K562 (cell line): Measurements from ENCODE around the gene ARRB2. TPM values are rescaled to one million over a fixed set of nuclear protein-coding genes. Genes with fewer than 3 reads are reported as not detected.

Experiments
- COPS2 ChIP-seq: fragments of 450-650 bp; conservative IDR thresholded peaks from 2 replicates; pipeline ENCODE4 v1.6.1; 2016; ENCODE audit warnings: mild to moderate bottlenecking, moderate library complexity
- EP400 ChIP-seq: fragments of 450-650 bp; IDR thresholded peaks from 2 replicates; pipeline ENCODE4 v1.6.1; 2017; ENCODE audit warnings: antibody characterized with exemption, mild to moderate bottlenecking, moderate library complexity
- GTF2F1 ChIP-seq: IDR thresholded peaks from 2 replicates; pipeline ENCODE4 v1.6.1; 2011; ENCODE audit warnings: low read depth, low read length, improper control_type of control experiment
- RFX1 ChIP-seq: fragments of 450-650 bp; IDR thresholded peaks from 2 replicates; pipeline ENCODE4 v1.6.1; 2016; ENCODE audit warnings: mild to moderate bottlenecking, moderate library complexity
- SMAD1 ChIP-seq: fragments of 150-350 bp; IDR thresholded peaks from 2 replicates; pipeline ENCODE4 v1.6.1; 2014; ENCODE audit warnings: low read length, low read depth; ENCODE audit not compliant: partially characterized antibody
- SRF ChIP-seq, 2 experiments: fragments of 250-450, 450-650 bp in 1 of 2; sonication (Bioruptor Pico) in 1 of 2; sonication (generic) in 1 of 2; formaldehyde crosslinking; IDR thresholded peaks; 2 replicates each; pipeline versions ENCODE4 v1.5.0 to v1.5.1; 2020 to 2022; ENCODE audit warnings: mild to moderate bottlenecking in 1 of 2, missing genetic modification reagents in 1 of 2
- ZKSCAN1 ChIP-seq: fragments of 150-350 bp; IDR thresholded peaks from 2 replicates; pipeline ENCODE4 v1.6.1; 2016; ENCODE audit warnings: low read depth, low read length
- polyA plus RNA-seq, 8 experiments: library from polyadenylated mRNA; depleted of rRNA in 4 of 8; stranded (reverse) in 5 of 8; unstranded in 3 of 8; fragments of >200 nt; fragmentation: Nextera tagmentation in 2 of 8; fragmentation: Illumina TruSeq in 1 of 8; extraction: Ambion mirVana in 2 of 8; extraction: Trizol in 1 of 8; gene quantifications; 2 replicates each; pipeline versions ENCODE4 v1.2.1 to v1.2.3, GENCODE V29; 2011 to 2014; ENCODE audit warnings: inconsistent platforms in 1 of 8, missing spikeins in 1 of 8
- total RNA-seq, 7 experiments: library from RNA; depleted of rRNA in 6 of 7; stranded (reverse); fragments of >200 nt in 6 of 7; fragmentation: Illumina TruSeq in 2 of 7; extraction: Trizol in 2 of 7; gene quantifications; 2 replicates each; pipeline versions ENCODE4 v1.2.1 to v1.2.3, GENCODE V29; 2011 to 2021; ENCODE audit warnings: low replicate concordance in 1 of 7
- TF ChIP-seq, protein P1 (sequence below): conservative IDR thresholded peaks from 2 replicates; pipeline ENCODE4 v1.6.1; 2011; ENCODE audit warnings: low read depth, mild to moderate bottlenecking, low read length; ENCODE audit not compliant: control insufficient read depth
- TF ChIP-seq, protein P2 (sequence below): fragments of 200-600 bp; sonication (generic); IDR thresholded peaks from one replicate; pipeline ENCODE4 v1.6.1; 2012; ENCODE audit warnings: mild to moderate bottlenecking, low read depth, low read length, inconsistent platforms

Gene ARRB2
- total and polyA plus RNA-seq, 9 of the 15 experiments (the other 6 are each of a cell fraction or from before 2014, with no cell fraction given), result 0.79 to 15.3 (median 8.8) TPM

DNA sequence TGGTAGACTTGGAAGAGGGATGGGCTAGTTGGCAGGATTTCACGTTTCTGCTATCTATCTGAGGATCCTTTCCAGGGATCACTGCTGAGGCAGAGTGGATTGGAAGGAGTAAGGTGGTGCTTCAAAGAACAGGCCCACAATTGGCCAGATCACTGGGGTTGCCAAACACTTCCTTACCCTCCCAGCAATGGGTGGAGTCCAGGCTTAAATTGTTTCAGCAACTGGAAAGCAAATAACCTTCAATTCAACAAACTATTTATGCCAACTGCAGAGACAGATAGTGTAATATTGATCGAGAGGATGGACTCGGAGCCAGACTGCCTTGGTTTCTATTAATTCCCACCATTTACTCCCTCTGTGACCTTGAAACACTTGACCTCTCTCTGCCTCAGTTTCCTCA, 2.1 kb downstream of the ARRB2 start (continued):
- TF ChIP-seq, protein P1, sequence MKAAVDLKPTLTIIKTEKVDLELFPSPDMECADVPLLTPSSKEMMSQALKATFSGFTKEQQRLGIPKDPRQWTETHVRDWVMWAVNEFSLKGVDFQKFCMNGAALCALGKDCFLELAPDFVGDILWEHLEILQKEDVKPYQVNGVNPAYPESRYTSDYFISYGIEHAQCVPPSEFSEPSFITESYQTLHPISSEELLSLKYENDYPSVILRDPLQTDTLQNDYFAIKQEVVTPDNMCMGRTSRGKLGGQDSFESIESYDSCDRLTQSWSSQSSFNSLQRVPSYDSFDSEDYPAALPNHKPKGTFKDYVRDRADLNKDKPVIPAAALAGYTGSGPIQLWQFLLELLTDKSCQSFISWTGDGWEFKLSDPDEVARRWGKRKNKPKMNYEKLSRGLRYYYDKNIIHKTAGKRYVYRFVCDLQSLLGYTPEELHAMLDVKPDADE, result no peak
- TF ChIP-seq SMAD1, result no peak
- no peak for TF ChIP-seq EP400
- TF ChIP-seq GTF2F1, result no peak
- TF ChIP-seq RFX1, result no peak
- TF ChIP-seq COPS2, result no peak
- no peak for TF ChIP-seq SRF (CRISPR knock-in tag; IDR thresholded peaks at IDR 0.05)
- TF ChIP-seq, protein P2, sequence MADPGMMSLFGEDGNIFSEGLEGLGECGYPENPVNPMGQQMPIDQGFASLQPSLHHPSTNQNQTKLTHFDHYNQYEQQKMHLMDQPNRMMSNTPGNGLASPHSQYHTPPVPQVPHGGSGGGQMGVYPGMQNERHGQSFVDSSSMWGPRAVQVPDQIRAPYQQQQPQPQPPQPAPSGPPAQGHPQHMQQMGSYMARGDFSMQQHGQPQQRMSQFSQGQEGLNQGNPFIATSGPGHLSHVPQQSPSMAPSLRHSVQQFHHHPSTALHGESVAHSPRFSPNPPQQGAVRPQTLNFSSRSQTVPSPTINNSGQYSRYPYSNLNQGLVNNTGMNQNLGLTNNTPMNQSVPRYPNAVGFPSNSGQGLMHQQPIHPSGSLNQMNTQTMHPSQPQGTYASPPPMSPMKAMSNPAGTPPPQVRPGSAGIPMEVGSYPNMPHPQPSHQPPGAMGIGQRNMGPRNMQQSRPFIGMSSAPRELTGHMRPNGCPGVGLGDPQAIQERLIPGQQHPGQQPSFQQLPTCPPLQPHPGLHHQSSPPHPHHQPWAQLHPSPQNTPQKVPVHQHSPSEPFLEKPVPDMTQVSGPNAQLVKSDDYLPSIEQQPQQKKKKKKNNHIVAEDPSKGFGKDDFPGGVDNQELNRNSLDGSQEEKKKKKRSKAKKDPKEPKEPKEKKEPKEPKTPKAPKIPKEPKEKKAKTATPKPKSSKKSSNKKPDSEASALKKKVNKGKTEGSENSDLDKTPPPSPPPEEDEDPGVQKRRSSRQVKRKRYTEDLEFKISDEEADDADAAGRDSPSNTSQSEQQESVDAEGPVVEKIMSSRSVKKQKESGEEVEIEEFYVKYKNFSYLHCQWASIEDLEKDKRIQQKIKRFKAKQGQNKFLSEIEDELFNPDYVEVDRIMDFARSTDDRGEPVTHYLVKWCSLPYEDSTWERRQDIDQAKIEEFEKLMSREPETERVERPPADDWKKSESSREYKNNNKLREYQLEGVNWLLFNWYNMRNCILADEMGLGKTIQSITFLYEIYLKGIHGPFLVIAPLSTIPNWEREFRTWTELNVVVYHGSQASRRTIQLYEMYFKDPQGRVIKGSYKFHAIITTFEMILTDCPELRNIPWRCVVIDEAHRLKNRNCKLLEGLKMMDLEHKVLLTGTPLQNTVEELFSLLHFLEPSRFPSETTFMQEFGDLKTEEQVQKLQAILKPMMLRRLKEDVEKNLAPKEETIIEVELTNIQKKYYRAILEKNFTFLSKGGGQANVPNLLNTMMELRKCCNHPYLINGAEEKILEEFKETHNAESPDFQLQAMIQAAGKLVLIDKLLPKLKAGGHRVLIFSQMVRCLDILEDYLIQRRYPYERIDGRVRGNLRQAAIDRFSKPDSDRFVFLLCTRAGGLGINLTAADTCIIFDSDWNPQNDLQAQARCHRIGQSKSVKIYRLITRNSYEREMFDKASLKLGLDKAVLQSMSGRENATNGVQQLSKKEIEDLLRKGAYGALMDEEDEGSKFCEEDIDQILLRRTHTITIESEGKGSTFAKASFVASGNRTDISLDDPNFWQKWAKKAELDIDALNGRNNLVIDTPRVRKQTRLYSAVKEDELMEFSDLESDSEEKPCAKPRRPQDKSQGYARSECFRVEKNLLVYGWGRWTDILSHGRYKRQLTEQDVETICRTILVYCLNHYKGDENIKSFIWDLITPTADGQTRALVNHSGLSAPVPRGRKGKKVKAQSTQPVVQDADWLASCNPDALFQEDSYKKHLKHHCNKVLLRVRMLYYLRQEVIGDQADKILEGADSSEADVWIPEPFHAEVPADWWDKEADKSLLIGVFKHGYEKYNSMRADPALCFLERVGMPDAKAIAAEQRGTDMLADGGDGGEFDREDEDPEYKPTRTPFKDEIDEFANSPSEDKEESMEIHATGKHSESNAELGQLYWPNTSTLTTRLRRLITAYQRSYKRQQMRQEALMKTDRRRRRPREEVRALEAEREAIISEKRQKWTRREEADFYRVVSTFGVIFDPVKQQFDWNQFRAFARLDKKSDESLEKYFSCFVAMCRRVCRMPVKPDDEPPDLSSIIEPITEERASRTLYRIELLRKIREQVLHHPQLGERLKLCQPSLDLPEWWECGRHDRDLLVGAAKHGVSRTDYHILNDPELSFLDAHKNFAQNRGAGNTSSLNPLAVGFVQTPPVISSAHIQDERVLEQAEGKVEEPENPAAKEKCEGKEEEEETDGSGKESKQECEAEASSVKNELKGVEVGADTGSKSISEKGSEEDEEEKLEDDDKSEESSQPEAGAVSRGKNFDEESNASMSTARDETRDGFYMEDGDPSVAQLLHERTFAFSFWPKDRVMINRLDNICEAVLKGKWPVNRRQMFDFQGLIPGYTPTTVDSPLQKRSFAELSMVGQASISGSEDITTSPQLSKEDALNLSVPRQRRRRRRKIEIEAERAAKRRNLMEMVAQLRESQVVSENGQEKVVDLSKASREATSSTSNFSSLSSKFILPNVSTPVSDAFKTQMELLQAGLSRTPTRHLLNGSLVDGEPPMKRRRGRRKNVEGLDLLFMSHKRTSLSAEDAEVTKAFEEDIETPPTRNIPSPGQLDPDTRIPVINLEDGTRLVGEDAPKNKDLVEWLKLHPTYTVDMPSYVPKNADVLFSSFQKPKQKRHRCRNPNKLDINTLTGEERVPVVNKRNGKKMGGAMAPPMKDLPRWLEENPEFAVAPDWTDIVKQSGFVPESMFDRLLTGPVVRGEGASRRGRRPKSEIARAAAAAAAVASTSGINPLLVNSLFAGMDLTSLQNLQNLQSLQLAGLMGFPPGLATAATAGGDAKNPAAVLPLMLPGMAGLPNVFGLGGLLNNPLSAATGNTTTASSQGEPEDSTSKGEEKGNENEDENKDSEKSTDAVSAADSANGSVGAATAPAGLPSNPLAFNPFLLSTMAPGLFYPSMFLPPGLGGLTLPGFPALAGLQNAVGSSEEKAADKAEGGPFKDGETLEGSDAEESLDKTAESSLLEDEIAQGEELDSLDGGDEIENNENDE, result no peak
- TF ChIP-seq ZKSCAN1, result no peak
- TF ChIP-seq, all 486 proteins: peak for 0
